GM18505 (cell line): ENCODE data around the gene C20orf173.

Experiments
- ATAC-seq: cut with Tn5 transposase; IDR thresholded peaks from one replicate; pipeline ENCODE4 v1.9.1; 2021; ENCODE audit not compliant: unreplicated experiment
- POLR2A ChIP-seq: IDR thresholded peaks from 4 replicates; pipeline ENCODE4 v1.6.1; 2011; ENCODE audit warnings: borderline replicate concordance; ENCODE audit not compliant: insufficient read depth, insufficient read length; ENCODE audit errors: extremely low read depth

The C20orf173 gene

GRCh38 chr20:35491823-35492222, 37.6 kb downstream of the C20orf173 start:
- TF ChIP-seq POLR2A, result no peak
- no peak for ATAC-seq

GRCh38 chr20:35490736-35491181, 38.7 kb downstream of the C20orf173 start:
- peak; percentile 90 for TF ChIP-seq POLR2A
- peak; percentile 86 for ATAC-seq

- TF ChIP-seq POLR2A, result no peak
These were observed 39.7 kb downstream of the C20orf173 start for GRCh38 chr20:35489717-35490116.

DNA sequence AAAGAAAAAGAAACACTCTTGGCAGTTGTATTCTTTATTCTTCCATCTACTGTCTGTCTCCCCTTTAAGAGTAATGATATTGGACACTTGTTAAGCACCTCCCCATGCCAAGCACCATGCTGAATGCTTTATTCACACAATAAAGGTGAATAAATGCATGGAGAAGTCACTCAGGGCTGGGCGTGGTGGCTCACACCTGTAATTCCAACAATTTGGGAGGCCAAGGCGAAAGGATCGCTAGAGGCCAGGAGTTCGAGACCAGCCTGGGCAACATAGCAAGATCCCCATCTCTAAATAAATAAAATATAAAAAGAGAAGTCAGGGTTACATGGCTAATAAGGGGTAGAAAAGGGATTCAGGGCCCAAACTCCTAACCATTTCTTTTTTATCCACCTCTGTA, 42.0 kb downstream of the C20orf173 start:
- no peak for ATAC-seq
- no peak for TF ChIP-seq POLR2A

More at GRCh38 chr20:35489717-35490116, 39.7 kb downstream of the C20orf173 start:
- no peak for ATAC-seq

- no peak for TF ChIP-seq POLR2A
- ATAC-seq, result no peak
These were observed 49.7 kb downstream of the C20orf173 start for GRCh38 chr20:35479798-35480197.

- ATAC-seq, result no peak
- no peak for TF ChIP-seq POLR2A
These were observed 50.5 kb downstream of the C20orf173 start for GRCh38 chr20:35478804-35479472.
